HG03439 (cell line): ENCODE results near the gene SIGLEC9.

Experiments used
- ATAC-seq: cut with Tn5 transposase; IDR thresholded peaks from one replicate; pipeline ENCODE4 v1.9.1; 2021; ENCODE audit warnings: mild to moderate bottlenecking, moderate library complexity; ENCODE audit not compliant: unreplicated experiment

SIGLEC9 gene

DNA sequence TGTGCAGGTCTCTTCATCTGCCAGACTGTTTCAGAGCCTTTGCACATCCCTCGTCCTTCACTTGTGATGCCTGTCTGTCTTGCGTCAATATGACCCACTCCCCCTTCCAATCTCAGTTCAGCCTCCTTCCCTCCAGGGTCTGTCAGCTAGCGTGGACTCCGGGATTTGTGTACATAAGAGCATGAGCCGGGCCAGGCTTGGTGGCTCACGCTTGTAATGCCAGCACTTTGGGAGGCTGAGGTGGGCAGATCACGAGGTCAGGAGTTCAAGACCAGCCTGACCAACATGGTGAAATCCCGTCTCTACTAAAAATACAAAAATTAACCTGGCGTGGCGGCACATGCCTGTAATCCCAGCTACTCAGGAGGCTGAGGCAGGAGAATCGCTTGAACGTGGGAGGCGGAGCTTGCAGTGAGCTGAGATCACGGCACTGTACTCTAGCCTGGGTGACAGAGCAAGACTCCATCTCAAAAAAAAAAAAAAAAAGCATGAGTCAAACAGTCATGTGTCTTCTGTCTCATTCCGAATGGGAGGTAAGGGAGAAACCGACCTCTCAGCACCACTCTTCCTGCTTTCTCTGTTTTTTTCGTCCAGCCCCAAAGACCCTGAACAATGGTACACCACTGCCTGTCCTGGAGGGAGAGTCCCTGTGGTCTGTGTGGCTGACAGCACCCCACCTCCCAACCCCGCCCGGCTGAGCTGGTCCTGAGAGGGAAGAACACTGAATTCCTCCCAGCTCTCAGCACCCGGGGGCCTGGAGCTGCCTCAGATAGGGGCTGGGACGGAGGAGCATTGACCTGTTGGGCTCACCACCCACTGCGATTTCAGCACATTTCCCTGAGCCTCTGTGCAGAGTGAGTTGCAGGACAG lies 2.4 kb upstream of the SIGLEC9 start:
- ATAC-seq, result no peak

GRCh38 chr19:51123381-51123800 lies 1.3 kb upstream of the SIGLEC9 start:
- ATAC-seq, result no peak

DNA sequence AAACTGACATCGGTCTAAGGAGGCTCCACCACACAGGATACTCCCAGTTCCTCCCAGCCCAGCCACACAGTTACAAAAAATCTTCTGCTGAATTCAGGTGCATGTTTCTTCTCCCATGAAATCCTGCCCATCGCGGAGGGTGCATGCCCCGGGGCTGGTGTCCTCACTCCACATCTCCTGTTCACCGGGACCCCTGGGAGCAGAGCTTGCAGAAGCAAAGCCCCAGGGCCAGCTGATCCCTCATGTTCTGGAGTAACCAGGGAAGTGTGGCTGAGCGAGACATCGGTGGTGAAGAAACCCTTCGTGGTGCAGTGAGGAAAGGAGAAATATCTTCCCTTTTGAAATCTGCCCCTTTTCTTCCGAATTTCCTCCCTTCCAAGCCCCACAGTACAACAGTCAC lies 904 bp upstream of the SIGLEC9 start:
- ATAC-seq, result no peak

GRCh38 chr19:51124216-51124615 lies 490 bp upstream of the SIGLEC9 start:
- no peak for ATAC-seq

DNA sequence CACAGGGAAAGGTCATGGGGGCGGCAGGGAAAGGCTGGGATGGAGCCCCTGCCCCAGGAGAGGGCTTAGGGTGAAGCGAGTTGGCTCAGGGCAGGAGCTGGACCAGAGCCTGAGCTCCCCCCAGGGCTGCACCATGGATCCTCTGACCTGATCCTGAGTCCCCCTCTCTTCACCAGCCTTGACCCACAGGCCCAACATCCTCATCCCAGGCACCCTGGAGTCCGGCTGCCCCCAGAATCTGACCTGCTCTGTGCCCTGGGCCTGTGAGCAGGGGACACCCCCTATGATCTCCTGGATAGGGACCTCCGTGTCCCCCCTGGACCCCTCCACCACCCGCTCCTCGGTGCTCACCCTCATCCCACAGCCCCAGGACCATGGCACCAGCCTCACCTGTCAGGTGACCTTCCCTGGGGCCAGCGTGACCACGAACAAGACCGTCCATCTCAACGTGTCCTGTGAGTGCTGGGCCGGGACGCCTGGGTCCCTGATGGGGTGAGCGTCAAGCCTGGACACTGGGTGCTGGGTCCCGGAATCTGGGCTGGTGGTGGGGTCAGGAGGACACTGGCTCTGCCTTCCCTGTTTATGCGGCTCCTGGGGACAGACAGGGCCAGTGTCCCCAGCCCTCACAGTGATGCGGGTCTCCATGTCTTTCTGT lies 842 bp downstream of the SIGLEC9 start:
- no peak for ATAC-seq

- no peak for ATAC-seq
These were observed 2.3 kb downstream of the SIGLEC9 start for GRCh38 chr19:51127032-51127431.

- no peak for ATAC-seq
These were observed 3.0 kb downstream of the SIGLEC9 start for GRCh38 chr19:51127755-51128154.

DNA sequence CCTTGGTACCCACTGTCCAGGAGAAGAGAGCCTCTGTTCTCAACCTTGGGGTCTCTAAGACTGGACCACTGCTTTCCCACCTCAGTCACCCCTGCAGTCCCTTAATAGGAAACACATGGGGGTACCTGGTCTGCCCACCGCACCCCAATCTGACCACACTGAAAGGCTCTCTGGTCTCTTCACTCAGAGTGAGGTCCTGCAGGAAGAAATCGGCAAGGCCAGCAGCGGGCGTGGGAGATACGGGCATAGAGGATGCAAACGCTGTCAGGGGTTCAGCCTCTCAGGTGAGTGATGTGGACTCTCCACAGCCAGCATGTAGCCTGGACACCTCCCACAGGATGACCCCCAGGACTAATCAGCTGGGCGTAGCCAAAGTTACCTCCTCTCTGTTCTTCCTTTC lies 3.5 kb downstream of the SIGLEC9 start:
- ATAC-seq, result no peak

DNA sequence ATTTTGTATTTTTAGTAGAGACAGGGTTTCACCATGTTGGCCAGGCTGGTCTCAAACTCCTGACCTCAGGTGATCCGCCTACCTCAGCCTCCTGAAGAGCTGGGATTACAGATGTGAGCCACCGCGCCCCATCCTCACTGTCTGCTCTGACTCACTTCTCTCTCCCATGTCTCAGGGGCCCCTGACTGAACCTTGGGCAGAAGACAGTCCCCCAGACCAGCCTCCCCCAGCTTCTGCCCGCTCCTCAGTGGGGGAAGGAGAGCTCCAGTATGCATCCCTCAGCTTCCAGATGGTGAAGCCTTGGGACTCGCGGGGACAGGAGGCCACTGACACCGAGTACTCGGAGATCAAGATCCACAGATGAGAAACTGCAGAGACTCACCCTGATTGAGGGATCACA lies 5.0 kb downstream of the SIGLEC9 start:
- no peak for ATAC-seq

DNA sequence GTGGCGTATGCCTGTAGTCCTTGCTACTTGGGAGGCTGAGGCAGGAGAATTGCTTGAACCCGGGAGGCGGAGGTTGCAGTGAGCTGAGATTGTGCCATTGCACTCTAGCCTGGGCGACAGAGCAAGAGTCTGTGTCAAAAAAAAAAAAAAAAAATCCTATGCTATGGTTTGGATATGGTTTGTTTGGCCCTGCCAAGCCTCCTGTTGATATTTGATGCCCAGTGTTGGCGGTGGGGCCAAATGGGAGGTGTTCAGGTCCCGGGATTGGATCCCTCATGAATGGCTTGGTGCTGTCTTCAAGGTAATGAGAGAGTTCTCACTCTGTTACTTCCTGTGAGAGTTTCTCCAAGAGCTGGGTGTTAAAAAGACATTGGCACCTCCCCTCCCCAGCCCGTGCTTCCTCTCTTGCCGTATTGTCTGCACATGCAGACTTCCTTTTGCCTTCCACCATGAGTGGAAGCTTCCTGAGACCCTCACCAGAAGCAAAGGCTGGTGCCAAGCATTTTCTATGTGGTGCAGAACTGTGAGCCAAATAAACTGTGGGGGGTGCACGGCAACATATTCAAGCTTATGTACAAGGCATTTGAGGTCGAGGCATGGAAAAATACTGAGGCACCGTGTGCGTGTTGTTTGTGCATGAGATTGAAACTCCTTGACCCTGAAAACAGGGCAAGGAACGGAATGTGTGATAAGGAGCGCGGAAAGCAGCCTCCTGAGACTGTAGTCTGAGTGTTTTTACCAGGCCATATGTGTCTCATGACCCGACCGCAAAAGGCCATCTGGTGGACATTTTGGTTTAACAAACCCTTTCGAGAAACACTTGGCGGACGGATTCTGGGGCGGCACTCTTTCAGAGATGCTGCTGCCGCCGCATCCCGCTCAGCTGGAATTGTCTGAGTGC lies 7.3 kb downstream of the SIGLEC9 start:
- no peak for ATAC-seq

DNA sequence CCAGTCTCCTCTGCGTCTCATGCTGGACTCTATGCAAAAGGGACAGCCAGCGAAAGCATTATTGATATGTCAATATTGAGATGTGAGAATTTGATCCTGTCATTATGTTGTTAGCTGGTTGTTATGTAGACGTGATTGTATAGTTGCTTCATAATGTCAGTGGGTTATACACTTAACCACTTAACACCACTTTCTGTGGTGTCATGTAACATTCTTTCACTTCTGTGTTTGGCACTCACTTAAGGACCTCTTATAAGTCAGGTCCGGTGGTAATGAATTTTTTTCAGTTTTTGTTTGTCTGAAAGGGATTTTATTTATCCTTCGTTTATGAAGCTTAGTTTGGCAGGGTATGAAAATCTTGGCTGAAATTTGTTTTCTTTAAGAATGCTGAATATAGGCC lies 10.3 kb downstream of the SIGLEC9 start:
- no peak for ATAC-seq

DNA sequence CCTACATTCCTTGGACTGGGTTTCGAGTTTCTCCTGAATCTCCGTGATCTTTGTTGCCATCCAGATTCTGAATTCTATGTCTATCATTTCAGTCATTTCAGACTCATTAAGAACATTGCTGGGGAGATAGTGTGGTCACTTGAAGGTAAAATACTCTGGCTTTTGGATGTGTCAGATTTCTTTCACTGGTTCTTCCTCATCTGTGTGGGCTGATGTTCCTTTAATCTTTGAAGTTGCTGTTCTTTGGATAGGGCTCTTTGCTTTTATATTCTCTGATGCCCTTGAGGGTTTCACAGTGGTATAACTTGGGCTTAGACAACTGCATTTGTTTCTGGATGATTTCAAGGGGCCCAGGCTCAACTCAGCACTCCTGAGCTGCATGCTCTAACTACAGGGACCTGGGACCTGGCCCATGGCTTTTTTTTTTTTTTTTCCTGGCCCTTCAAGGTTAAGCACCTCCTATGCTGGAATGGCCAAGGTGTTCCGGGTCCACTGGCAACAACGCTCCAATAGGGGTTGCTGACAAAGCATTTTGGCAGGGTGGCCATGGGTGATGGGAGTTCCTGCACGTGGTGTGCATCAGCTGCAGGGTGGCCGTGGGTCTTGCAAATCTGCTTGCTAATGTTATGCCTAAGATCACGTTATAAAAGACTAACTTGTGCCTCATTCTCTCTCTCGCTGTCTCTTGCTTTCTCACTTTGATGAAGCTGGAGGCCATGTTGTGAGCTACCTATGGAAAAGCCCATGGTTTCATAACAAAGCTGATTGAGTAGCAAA lies 11.5 kb downstream of the SIGLEC9 start:
- ATAC-seq, result no peak

- no peak for ATAC-seq
These were observed 12.3 kb downstream of the SIGLEC9 start for GRCh38 chr19:51136851-51137551.

- ATAC-seq, result no peak
These were observed 13.2 kb downstream of the SIGLEC9 start for GRCh38 chr19:51137792-51138425.

DNA sequence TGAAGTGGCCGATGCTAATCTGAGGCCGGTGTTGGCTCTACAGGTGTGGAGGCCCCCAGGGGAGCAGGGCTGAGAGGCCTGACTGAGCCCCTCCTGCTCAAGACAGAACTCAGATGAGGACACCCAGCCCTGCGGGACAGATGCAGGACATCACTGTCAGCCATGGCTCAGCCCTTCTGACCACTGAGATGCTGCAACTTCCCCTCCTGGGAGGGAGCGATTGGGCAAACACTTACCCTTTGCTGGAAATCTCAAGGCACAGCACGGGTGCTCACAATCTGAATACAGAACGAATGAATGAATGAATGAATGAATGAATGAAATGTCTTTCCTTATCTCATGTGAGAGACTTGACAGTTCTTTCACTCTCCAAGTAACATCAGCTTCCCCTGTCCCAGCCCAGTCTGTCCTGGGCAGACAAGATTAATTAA lies 13.9 kb downstream of the SIGLEC9 start:
- no peak for ATAC-seq

GRCh38 chr19:51139299-51140014 lies 14.8 kb downstream of the SIGLEC9 start:
- no peak for ATAC-seq

GRCh38 chr19:51140441-51140840 lies 15.7 kb downstream of the SIGLEC9 start:
- no peak for ATAC-seq

DNA sequence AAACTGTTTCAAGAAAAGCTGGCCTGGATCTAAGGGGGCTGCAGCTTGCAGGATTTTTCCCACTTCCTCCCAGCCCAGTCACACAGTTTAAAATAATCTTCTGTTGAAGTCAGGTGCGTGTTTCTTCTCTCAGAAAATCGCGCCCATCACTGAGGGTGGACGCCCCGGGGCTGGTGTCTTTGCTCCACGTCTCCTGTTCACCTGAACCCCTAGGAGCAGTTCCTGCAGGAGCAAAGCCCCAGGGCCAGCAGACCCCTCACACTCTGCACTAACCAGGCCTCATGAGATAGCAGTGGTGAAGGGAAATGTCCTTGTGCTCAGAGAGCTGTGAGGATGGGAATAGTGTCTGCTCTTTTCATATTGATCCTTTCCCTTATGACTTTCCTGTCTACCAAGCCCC lies 16.5 kb downstream of the SIGLEC9 start:
- no peak for ATAC-seq

DNA sequence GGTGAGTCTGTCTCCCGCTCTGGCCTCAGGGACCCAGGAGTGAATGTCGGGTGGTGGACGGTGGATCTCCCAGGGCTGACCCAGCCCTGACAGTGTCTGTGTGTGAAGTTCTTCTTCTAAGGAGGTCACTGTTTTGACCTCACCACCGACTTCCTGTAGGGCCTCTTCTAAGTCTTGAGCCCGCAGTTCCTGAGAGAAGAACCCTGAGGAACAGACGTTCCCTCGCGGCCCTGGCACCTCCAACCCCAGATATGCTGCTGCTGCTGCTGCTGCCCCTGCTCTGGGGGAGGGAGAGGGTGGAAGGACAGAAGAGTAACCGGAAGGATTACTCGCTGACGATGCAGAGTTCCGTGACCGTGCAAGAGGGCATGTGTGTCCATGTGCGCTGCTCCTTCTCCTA lies 17.4 kb downstream of the SIGLEC9 start, which contains the start of gene SIGLEC7:
Gene SIGLEC7 (plus strand): TSS at position 183 of the 400 bp plus-strand sequence. CDS start 69 bp downstream, at position 252.
- no peak for ATAC-seq
